K562 (cell line): ENCODE results near the gene MRPS24. TPM values are rescaled to one million over a fixed set of nuclear protein-coding genes. Genes with fewer than 3 reads are reported as not detected.

Experiments used
- ARNT ChIP-seq, 2 experiments: fragments of 450-650 bp; IDR thresholded peaks; 2 replicates each; pipeline ENCODE4 v1.6.1; 2016; ENCODE audit warnings: mild to moderate bottlenecking in 1 of 2
- CAMTA2 ChIP-seq: fragments of 250-450 bp; sonication (Bioruptor Pico); conservative IDR thresholded peaks from 2 replicates; pipeline ENCODE4 v1.5.1; 2022
- CEBPB ChIP-seq: fragments of 450-650 bp; IDR thresholded peaks from 2 replicates; pipeline ENCODE4 v1.6.1; 2016; ENCODE audit warnings: missing genetic modification characterization, missing compliant biosample characterization
- DLX4 ChIP-seq: fragments of 250-450 bp; sonication (Bioruptor Pico); IDR thresholded peaks from 2 replicates; pipeline ENCODE4 v1.6.1; 2021; ENCODE audit warnings: mild to moderate bottlenecking
- GATA2 ChIP-seq: sonication (generic); formaldehyde crosslinking; IDR thresholded peaks from 2 replicates; pipeline ENCODE4 v1.4.0; 2020; ENCODE audit warnings: mild to moderate bottlenecking, missing genetic modification reagents
- GTF2A2 ChIP-seq: IDR thresholded peaks from 2 replicates; pipeline ENCODE4 v1.6.1; 2016; ENCODE audit warnings: mild to moderate bottlenecking, missing genetic modification characterization, missing compliant biosample characterization
- JUN ChIP-seq, 2 experiments: sonication (generic) in 1 of 2; formaldehyde crosslinking in 1 of 2; IDR thresholded peaks; 2 replicates each; pipeline versions ENCODE4 v1.6.1 to v1.8.0; 2012 to 2022; ENCODE audit warnings: borderline replicate concordance in 2 of 2, mild to moderate bottlenecking in 2 of 2, improper control_type of control experiment in 1 of 2, low read depth in 1 of 2, low read length in 1 of 2, missing genetic modification reagents in 1 of 2
- LARP7 ChIP-seq: fragments of 450-650 bp; IDR thresholded peaks from 2 replicates; pipeline ENCODE4 v1.6.1; 2016
- MBD2 ChIP-seq: sonication (generic); IDR thresholded peaks from 2 replicates; pipeline ENCODE4 v1.6.1; 2016; ENCODE audit warnings: low read depth, borderline replicate concordance
- NKRF ChIP-seq: fragments of 450-650 bp; IDR thresholded peaks from 2 replicates; pipeline ENCODE4 v1.6.1; 2016; ENCODE audit warnings: borderline replicate concordance
- SMAD4 ChIP-seq: fragments of 250-450 bp; sonication (Bioruptor Pico); conservative IDR thresholded peaks from 2 replicates; pipeline ENCODE4 v1.8.0; 2021; ENCODE audit warnings: inconsistent platforms, mild to moderate bottlenecking, moderate library complexity
- TAF7 ChIP-seq: fragments of 450-650 bp; IDR thresholded peaks from 2 replicates; pipeline ENCODE4 v1.6.1; 2016; ENCODE audit warnings: missing genetic modification characterization, missing compliant biosample characterization
- TEAD4 ChIP-seq, 2 experiments: sonication (generic) in 1 of 2; formaldehyde crosslinking in 1 of 2; IDR thresholded peaks; 2 replicates each; pipeline versions ENCODE4 v1.6.1 to v1.8.0; 2012 to 2022; ENCODE audit warnings: borderline replicate concordance in 1 of 2, inconsistent platforms in 1 of 2, low read length in 1 of 2, mild to moderate bottlenecking in 1 of 2, missing genetic modification reagents in 1 of 2
- ZKSCAN8 ChIP-seq: fragments of 200-800 bp; sonication (Bioruptor generic); IDR thresholded peaks from 2 replicates; pipeline ENCODE4 v1.6.1; 2016; ENCODE audit warnings: missing genetic modification characterization, missing compliant biosample characterization
- ZNF398 ChIP-seq: fragments of 250-450 bp; sonication (Bioruptor Pico); IDR thresholded peaks from 2 replicates; pipeline ENCODE4 v1.8.0; 2021; ENCODE audit warnings: moderate library complexity, mild to moderate bottlenecking, inconsistent platforms
- ZNF668 ChIP-seq: fragments of 250-450 bp; sonication (Bioruptor Pico); IDR thresholded peaks from 2 replicates; pipeline ENCODE4 v1.8.0; 2022; ENCODE audit warnings: mild to moderate bottlenecking, inconsistent platforms
- polyA plus RNA-seq, 8 experiments: library from polyadenylated mRNA; depleted of rRNA in 4 of 8; stranded (reverse) in 5 of 8; unstranded in 3 of 8; fragments of >200 nt; fragmentation: Nextera tagmentation in 2 of 8; fragmentation: Illumina TruSeq in 1 of 8; extraction: Ambion mirVana in 2 of 8; extraction: Trizol in 1 of 8; gene quantifications; 2 replicates each; pipeline versions ENCODE4 v1.2.1 to v1.2.3, GENCODE V29; 2011 to 2014; ENCODE audit warnings: inconsistent platforms in 1 of 8, missing spikeins in 1 of 8
- total RNA-seq, 7 experiments: library from RNA; depleted of rRNA in 6 of 7; stranded (reverse); fragments of >200 nt in 6 of 7; fragmentation: Illumina TruSeq in 2 of 7; extraction: Trizol in 2 of 7; gene quantifications; 2 replicates each; pipeline versions ENCODE4 v1.2.1 to v1.2.3, GENCODE V29; 2011 to 2021; ENCODE audit warnings: low replicate concordance in 1 of 7
- TF ChIP-seq, protein P1 (sequence below): fragments of 150-350 bp; conservative IDR thresholded peaks from 2 replicates; pipeline ENCODE4 v1.6.1; 2014; ENCODE audit warnings: low read length
- TF ChIP-seq, protein P2 (sequence below): fragments of 450-650 bp; formaldehyde crosslinking; IDR thresholded peaks from 2 replicates; pipeline ENCODE4 v1.4.0; 2022; ENCODE audit warnings: missing genetic modification characterization

Gene MRPS24
- total and polyA plus RNA-seq, 9 of the 15 experiments (the other 6 are each of a cell fraction or from before 2014, with no cell fraction given), result 51.4 to 214 (median 169) TPM

- TF ChIP-seq LARP7 (no peak), ARNT (IDR thresholded peaks at IDR 0.05) (no peak), CAMTA2 (CRISPR knock-in tag) (no peak), TAF7 (tag) (no peak), GATA2 (CRISPR knock-in tag) (no peak), ZKSCAN8 (CRISPR knock-in tag) (no peak), TEAD4 (IDR thresholded peaks at IDR 0.05; ENCODE audit: low read length) (no peak), TEAD4 (CRISPR knock-in tag; IDR thresholded peaks at IDR 0.05; ENCODE audit: borderline replicate concordance) (no peak), MBD2 (no peak), NKRF (no peak), JUN (IDR thresholded peaks at IDR 0.05; ENCODE audit: borderline replicate concordance, low read depth, low read length) (no peak), JUN (CRISPR knock-in tag; IDR thresholded peaks at IDR 0.05; ENCODE audit: borderline replicate concordance) (peak; percentile 67; the same call in 1 of the 2 replicates), CEBPB (tag) (peak; percentile 86), DLX4 (CRISPR knock-in tag) (no peak), SMAD4 (CRISPR knock-in tag) (peak; percentile 30; the same call in 1 of the 2 replicates), ZNF668 (no peak), GTF2A2 (tag) (no peak), ZNF398 (no peak)
- TF ChIP-seq, protein P1, sequence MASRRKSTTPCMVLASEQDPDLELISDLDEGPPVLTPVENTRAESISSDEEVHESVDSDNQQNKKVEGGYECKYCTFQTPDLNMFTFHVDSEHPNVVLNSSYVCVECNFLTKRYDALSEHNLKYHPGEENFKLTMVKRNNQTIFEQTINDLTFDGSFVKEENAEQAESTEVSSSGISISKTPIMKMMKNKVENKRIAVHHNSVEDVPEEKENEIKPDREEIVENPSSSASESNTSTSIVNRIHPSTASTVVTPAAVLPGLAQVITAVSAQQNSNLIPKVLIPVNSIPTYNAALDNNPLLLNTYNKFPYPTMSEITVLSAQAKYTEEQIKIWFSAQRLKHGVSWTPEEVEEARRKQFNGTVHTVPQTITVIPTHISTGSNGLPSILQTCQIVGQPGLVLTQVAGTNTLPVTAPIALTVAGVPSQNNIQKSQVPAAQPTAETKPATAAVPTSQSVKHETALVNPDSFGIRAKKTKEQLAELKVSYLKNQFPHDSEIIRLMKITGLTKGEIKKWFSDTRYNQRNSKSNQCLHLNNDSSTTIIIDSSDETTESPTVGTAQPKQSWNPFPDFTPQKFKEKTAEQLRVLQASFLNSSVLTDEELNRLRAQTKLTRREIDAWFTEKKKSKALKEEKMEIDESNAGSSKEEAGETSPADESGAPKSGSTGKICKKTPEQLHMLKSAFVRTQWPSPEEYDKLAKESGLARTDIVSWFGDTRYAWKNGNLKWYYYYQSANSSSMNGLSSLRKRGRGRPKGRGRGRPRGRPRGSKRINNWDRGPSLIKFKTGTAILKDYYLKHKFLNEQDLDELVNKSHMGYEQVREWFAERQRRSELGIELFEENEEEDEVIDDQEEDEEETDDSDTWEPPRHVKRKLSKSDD, result no peak
- TF ChIP-seq, protein P2, sequence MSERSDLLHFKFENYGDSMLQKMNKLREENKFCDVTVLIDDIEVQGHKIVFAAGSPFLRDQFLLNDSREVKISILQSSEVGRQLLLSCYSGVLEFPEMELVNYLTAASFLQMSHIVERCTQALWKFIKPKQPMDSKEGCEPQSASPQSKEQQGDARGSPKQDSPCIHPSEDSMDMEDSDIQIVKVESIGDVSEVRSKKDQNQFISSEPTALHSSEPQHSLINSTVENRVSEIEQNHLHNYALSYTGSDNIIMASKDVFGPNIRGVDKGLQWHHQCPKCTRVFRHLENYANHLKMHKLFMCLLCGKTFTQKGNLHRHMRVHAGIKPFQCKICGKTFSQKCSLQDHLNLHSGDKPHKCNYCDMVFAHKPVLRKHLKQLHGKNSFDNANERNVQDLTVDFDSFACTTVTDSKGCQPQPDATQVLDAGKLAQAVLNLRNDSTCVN (CRISPR knock-in tag), result no peak
Observed at GRCh38 chr7:43869867-43870240, 537 bp upstream of the MRPS24 start (continued).
